Adrenal gland (tissue), 5 donors: Measurements from ENCODE around the gene SPARCL1.

ENCODE experiments used
- CTCF ChIP-seq, 6 experiments: fragments of 450-650 bp in 4 of 6; fragments of 200-600 bp in 2 of 6; sonication (generic) in 1 of 6; IDR thresholded peaks; 1 replicate in 5 of 6; 2 replicates in 1 of 6; pipeline versions ENCODE4 v1.5.1 to v1.8.0; 2016 to 2021; ENCODE audit warnings: antibody characterized with exemption in 6 of 6, mild to moderate bottlenecking in 2 of 6, moderate library complexity in 1 of 6
- POLR2A ChIP-seq, 2 donors: fragments of 450-650 bp; IDR thresholded peaks; one replicate each; pipeline ENCODE4 v1.6.1; 2017; ENCODE audit warnings: antibody characterized with exemption in 2 of 2, mild to moderate bottlenecking in 2 of 2, moderate library complexity in 1 of 2
- donor health status: DM: no; HTN: no; CAD: no.

- no peak for TF ChIP-seq CTCF (IDR thresholded peaks at IDR 0.05)
- no peak for TF ChIP-seq POLR2A (IDR thresholded peaks at IDR 0.05)
Observed at GRCh38 chr4:87425711-87426110, 103.5 kb downstream of the SPARCL1 start.
